ENCODE measurements around the gene OVCH2.
A peak's percentile ranks its signal among the peaks of the same experiment; 100 is the strongest.
"Not testable (repeated sequence)": the region's sequence is repeated elsewhere in the genome, so short reads cannot be mapped to it uniquely, and the experiment has no call there.

Gene OVCH2

GRCh38 chr11:7671347-7672215 is 34.7 kb downstream of the OVCH2 start:
- no peak for DNase-seq (ENCODE audit: low read depth)

GRCh38 chr11:7670641-7671040 is 35.6 kb downstream of the OVCH2 start:
- no peak for DNase-seq (ENCODE audit: low read depth)

- DNase-seq (ENCODE audit: low read depth), result no peak
These were observed 37.4 kb downstream of the OVCH2 start for GRCh38 chr11:7668911-7669310.

- no peak for DNase-seq (ENCODE audit: low read depth)
These were observed 37.8 kb downstream of the OVCH2 start for GRCh38 chr11:7668464-7668863.

GRCh38 chr11:7667460-7667859 is 38.8 kb downstream of the OVCH2 start:
- DNase-seq (ENCODE audit: low read depth), result no peak

GRCh38 chr11:7666292-7666866 is 39.9 kb downstream of the OVCH2 start:
- DNase-seq (ENCODE audit: low read depth), result no peak

GRCh38 chr11:7665473-7666291 is 40.6 kb downstream of the OVCH2 start:
- peak; percentile 35 for DNase-seq (ENCODE audit: low read depth)

- no peak for DNase-seq (ENCODE audit: low read depth)
These were observed 41.4 kb downstream of the OVCH2 start for GRCh38 chr11:7664867-7665266.

- DNase-seq (ENCODE audit: low read depth), result not testable (repeated sequence)
These were observed 42.7 kb downstream of the OVCH2 start for GRCh38 chr11:7663531-7663930.

- no peak for DNase-seq (ENCODE audit: low read depth)
These were observed 48.8 kb downstream of the OVCH2 start for GRCh38 chr11:7657306-7658025.

GRCh38 chr11:7656704-7657103 is 49.6 kb downstream of the OVCH2 start:
- no peak for DNase-seq (ENCODE audit: low read depth)

- no peak for DNase-seq (ENCODE audit: low read depth)
These were observed 50.7 kb downstream of the OVCH2 start for GRCh38 chr11:7655253-7656217.

- DNase-seq (ENCODE audit: low read depth), result no peak
These were observed 52.0 kb downstream of the OVCH2 start for GRCh38 chr11:7654195-7654705.

- no peak for DNase-seq (ENCODE audit: low read depth)
These were observed 54.6 kb downstream of the OVCH2 start for GRCh38 chr11:7651700-7652099.

GRCh38 chr11:7651140-7651551 is 55.1 kb downstream of the OVCH2 start:
- DNase-seq (ENCODE audit: low read depth), result no peak

GRCh38 chr11:7648264-7648663 is 58.0 kb downstream of the OVCH2 start:
- no peak for DNase-seq (ENCODE audit: low read depth)

GRCh38 chr11:7646866-7647265 is 59.4 kb downstream of the OVCH2 start:
- DNase-seq (ENCODE audit: low read depth), result no peak

GRCh38 chr11:7645206-7645605 is 61.1 kb downstream of the OVCH2 start:
- DNase-seq (ENCODE audit: low read depth), result no peak

- no peak for DNase-seq (ENCODE audit: low read depth)
These were observed 63.0 kb downstream of the OVCH2 start for GRCh38 chr11:7643314-7643713.

GRCh38 chr11:7642747-7643146 is 63.5 kb downstream of the OVCH2 start:
- DNase-seq (ENCODE audit: low read depth), result no peak

GRCh38 chr11:7640816-7641215 is 65.5 kb downstream of the OVCH2 start:
- DNase-seq (ENCODE audit: low read depth), result no peak
